HG02870 (cell line): ENCODE measurements around the gene CCSAP.
"Not testable (repeated sequence)": the region's sequence is repeated elsewhere in the genome, so short reads cannot be mapped to it uniquely, and the experiment has no call there.

Experiments
- ATAC-seq: cut with Tn5 transposase; IDR thresholded peaks from one replicate; pipeline ENCODE4 v1.9.1; 2021; ENCODE audit warnings: mild to moderate bottlenecking, moderate library complexity; ENCODE audit not compliant: unreplicated experiment

CCSAP gene, protein sequence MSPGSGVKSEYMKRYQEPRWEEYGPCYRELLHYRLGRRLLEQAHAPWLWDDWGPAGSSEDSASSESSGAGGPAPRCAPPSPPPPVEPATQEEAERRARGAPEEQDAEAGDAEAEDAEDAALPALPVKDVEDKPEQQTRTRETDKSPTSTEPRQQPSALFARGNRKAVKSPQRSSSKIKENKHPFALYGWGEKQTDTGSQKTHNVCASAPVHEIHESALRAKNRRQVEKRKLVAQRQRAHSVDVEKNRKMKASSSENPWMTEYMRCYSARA

DNA sequence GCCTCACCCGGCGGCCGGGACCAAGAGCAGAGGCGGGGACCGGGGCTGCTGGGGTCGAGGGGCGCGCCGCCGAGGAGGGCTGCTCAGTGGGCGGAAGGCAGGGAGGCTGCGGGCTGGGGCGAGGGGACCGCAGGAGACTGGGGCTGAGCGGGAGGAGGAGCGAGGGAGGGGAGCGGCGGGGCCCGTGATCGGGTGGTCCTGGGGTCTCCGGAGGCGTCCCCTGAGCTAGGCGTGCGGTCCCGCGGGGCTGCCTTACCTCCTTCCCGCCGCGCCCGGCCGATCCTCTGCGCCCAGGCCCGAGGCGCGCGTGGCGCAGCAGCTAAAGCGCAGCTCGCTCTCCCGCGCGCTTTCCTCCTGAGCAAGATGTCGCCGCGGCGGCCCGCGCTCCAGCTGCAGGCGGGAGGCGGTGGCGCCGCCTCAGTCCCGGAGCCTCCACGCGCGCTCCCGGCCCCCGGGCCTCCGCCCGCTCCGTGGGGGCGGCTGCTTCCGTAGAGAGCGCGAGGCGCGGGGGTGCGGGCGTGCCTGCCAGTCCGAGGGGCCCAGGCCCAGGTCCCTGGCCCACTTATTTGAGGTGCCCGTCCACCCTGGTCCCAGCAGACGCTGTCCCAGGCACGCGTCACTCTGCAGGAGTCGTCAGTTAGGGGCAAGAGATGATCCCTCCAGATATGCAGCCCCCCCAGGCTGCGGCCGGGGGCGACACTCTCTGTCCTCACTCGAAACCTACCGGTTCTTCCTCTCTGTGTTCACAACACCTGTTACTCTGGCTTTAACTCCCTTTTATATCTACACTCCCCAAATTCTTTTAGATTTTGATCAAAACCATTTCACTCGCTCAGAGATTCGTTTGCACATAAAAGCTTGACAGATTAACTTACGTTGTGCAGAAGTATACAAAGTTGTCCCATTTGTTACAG lies at the start of gene CCSAP:
Gene CCSAP (minus strand): TSS at position 392 of the 914 bp plus-strand sequence. CDS start 582 bp downstream, outside the sequence.
- peak; percentile 41 for ATAC-seq

DNA sequence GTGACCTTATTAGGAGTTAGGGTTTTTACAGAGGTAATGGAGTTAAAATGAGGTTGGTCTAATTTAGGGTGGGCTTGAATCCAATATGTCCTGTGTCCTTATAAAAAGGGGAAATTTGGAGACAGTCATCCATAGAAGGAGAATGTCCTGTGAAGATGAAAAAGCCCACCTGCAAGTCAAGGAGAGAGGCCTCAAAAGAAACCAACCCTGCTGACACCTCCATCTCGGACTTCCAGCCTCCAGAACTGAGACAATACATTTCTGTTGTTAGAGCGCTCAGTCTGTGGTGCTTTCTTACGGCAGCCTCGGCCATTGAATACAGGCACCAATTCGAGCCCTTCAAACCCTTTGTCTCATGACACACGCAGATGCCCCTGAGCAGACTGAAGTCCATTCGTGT lies 47.3 kb upstream of the CCSAP start:
- no peak for ATAC-seq

DNA sequence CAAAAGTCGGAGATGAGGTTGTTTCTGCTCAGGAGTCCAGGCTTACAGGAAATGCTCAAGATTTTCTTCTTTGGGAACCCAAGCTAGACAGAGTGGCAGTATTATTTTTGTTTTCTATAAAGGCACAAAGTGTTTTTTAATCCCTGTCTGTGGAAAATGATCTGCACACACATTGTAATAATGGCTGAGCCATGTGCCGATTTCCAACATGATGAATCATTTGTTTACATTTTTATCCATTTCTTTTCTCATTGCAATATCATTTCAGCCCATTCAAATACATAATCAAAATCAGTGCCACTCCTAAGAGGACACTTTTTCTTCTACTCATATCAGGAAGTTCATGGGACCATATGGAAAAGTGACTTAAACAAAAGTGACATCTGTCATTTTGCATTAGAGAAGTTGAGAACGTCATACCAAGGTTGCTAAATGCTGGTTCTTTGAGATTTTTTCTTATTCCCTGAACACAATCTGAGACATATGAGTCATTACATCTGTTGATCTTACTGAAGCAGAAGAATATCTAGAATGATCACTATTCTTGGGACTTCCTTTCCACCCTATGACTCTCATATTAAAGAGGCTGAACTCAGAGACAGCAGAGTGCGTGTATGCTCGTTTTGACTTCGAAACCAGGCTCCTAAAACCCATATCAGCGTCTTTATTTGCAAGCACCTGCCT lies 46.2 kb upstream of the CCSAP start:
- ATAC-seq: no peak

DNA sequence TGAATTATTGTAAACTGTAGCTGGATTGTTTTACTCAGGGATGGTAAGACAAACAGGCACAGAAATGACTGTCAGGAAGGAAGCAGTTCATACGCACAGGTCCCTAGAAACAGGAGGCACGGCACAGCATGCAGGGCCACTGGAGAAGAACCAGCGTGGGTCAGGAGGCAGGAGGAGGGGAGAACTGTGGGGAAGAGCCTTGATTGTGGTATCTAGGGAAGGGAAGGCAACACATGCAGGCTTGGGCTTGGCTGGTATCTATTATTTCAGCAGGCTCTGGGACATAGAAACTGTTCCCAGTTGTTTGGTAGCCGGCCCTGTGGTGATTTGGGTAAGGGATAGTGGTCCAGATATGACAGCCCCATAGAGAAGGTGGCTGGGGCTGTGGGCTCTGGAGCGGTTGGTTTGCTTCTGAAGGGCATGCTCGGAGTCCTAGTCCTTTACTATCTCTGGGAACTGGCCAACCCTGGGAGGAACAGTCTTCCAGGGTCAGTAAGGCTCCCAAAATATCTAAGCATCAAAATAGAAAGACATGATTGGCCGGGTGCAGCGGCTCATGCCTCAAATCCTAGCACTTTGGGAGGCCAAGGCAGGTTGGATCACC lies 43.1 kb upstream of the CCSAP start:
- no peak for ATAC-seq

DNA sequence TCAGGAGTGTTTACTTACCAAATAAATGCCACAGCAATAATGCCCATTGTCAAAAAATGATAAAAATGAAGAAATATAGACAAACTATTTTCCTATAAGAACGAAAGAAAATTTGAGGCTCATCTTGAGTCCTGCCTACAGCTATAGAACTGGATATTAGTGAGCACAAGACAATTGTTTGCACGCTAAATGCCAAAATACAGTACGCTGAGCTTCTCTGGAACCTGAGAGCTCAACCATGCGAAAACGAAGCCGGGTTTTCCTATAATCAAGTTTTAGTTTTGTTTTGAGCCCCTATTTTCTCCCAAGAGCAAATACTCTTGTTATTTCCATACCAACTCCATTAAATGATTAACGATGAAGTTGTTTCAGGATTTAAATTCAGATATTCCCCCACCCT lies 42.0 kb upstream of the CCSAP start:
- ATAC-seq: no peak

DNA sequence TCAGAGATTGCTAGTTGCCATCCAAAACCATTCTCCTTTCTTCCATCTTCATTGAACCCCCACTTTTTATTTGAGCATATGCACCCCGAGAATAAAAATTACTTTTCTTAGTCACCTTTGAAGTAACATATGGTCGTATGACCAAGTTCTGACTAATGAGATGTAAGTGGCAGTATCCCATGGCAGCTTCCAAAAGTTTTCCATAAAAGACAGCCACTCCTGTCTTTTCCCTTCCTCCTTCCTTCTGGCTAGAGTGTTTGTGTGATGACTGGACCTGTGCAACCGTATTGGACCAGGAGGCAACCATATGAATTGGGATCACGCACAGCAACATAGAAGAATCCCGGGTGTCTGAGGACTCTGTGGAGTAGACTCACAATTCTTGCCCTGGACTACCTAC lies 41.1 kb upstream of the CCSAP start:
- no peak for ATAC-seq

DNA sequence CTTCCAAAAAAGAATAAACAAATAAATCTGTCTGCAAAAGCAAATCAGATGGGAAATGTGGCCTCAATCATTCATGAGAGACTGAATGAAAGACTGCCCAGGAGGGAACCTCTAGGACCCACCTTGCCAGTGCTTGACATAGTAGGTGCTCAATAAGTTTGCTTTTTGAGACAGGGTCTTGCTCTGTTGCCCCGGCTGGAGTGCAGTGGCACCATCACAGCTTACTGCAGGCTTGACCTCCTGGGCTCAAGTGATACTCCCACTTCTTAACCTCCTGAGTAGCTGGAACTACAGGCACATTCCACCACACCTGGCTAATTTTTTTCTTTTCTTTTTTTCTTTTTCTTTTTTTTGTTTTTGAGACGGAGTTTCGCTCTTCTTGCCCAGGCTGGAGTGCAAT lies 40.3 kb upstream of the CCSAP start:
- no peak for ATAC-seq

DNA sequence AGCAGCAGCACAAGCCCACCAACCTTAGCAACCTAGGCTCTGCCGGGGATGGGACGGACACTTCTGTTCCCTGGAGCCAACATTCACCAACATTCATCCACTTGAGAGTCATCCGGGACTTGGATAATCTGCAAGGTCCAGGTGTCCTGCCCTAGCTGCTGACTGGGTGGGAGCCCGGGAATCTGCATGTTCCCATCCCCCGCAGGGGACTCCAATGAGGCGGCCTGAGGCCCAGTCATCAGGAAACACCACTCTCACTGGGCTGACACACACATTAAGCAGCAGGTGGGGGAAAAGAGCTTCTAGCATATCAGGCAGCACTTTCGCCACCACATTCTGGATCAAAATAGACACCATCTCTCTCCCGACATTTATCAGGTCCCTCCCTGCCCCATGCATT lies 38.4 kb upstream of the CCSAP start:
- ATAC-seq: no peak

DNA sequence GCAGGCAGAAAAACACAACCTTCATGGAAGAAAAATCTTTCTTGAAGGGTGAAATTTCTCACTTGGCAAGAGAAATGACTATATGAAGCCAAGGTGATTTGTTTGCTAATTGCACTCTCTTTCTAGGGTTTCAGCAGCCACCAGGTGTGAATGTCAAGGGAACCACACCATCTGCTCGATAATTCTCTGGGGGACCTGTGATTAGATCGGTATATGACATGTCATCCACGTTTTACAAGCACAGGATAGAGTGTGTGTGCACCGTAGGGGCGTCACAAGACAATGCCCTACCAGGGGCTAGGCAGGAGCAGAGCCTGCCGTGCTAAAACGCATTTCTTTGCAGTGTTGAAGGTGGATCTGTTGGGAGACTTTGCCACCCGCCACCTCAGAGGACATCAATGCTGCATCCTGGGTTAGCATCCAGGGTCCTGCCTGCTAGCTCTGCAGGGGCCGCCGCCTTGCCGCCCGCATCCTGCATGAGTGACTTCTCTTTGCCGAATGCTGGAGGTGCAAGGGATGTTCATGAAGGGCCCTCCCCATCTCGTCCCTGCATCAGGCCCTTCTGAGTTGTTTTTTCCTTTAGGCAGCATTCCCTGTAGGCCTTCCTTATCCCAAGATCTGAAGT lies 37.8 kb upstream of the CCSAP start:
- no peak for ATAC-seq

DNA sequence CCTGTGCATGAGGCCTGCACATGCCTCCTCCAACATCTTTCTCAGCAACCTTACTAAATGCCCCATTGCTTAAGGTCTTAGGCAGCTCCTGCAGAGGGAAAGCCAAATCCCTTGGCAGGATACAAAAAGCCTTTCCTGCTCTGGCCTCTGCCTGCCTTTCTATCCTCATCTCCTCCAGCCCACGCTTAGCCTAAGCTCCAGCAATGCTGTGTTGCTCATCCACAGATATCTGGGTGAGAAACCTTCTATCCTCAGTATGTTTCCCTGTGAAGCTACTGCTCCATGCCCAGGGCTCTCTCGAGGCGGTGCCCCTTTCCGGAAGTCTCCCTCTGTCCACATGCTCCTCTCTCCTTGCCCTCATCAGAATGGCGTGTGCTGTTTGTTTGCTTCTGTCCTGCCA lies 37.0 kb upstream of the CCSAP start:
- no peak for ATAC-seq

DNA sequence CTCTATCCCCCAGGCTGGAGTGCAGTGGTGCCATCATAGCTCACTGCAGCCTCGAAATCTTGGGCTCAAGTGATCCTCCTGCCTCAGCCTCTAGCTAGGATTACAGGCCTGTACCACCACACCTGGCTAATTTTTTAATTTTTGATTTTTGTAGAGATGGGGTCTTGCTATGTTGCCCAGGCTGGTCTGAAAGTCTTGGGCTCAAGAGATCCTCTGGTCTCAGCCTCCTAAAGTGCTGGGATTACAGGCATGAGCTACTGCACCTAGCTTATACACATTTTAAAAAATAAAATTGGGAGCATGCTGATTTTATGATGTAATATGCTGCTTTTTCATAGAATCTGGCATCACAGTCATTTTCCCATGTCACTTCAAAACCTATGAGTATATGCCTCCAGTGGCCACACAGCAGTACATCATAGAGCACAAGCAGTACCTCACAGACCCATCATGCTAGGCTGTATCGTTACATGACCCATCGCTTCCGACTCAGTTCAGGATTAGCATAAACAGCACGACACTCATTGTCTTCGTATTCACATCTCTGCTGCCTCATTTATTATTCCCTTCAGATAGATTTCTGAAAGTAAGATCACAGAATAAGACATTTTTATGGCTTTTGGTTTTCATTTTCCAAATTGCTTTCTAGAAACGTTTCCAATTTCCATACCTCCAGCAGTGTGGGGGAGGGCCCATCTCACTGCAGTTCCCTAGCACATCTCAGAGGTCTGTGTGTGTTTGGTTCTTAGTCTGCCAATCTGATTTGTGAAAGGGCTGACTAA lies 35.9 kb upstream of the CCSAP start:
- no peak for ATAC-seq

DNA sequence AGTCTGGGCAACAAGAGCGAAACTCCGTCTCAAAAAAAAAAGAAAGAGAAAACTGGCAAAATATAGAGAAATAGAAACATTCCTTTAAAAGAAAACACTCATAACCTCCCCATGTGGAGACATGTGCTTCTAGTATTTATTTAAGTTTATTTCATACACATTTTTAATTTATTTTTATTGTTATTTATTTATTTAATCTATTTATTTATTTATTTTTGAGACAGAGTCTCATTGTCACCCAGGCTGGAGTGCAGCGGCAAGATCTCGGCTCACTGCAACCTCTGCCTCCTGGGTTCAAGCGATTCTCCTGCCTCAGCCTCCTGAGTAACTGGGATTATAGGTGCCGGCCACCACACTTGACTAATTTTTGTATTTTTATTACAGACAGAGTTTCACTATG lies 35.2 kb upstream of the CCSAP start:
- ATAC-seq: not testable (repeated sequence)

DNA sequence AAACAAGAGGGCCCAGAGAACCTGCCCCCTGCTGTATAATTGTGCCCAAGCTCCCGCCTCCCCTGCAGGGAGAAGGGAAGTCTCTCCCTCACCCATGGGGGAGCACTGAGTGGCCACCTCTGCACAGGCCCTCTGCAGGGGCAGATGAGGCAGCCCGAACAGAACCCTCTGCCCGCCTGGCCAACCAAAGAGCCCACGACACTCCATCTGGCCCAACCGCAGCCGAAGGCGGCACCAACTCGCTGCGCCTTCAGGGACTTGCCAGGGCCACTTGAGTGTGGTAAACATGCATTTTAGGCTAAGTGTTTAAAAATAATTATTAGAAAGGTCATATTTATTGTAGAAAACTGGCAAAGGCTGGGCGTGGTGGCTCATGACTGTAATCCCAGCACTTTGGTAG lies 34.6 kb upstream of the CCSAP start:
- ATAC-seq: no peak

DNA sequence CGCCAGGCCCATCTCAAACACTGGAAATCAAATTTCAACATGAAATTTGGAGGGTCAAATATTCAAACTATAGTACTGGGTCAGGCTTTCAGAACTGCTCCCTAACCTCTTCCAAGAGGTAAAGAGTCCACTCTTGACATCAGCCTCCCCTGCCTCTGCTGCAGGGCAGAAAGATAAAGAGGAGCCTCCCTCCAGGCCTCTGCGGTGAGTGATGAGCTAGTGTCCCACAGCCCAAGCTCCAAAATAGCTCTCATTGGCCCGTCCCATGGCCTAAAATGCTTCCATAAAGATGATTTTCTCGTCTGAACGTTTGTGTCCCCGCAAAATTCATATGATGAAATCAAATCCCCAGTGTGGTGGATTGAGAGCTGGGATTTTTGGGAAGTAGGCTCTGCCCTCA lies 33.7 kb upstream of the CCSAP start:
- ATAC-seq: no peak

DNA sequence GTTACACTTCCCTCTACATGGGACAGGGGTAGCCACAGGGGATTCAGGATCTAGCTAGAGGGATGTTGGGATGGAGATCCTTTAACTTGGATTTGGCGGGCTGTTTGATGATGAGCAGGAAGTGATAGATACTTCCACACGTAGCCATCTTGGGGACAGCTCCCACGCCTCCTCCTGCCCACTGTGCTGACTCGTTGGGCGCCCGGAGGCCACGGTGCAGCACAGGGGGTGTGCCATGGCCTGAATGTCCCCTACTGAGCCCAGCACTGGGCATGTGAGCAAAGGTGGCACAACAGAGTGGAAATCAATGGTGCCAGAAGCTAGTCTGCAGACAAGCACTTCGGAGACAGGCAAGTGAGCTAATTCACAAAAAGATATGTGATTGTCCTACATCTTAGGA lies 31.6 kb upstream of the CCSAP start:
- no peak for ATAC-seq

DNA sequence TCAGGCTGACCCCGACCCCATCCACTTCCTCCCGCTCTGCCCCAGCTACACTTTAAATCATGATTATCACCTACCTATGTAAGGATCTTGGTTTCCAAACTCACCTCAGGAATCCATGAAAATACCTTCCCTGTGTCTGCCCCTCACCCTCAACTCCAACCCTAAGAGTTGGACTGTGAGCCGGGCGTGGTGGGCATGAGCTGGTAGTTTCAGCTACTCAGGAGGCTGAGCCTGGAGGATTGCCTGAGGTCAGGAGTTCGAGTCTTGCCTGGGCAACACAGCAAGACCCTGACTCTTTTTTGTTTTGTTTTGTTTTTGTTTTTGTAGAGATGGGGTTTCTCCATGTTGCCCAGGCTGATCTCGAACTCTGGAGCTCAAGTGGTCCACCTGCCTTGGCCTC lies 30.5 kb upstream of the CCSAP start:
- no peak for ATAC-seq

DNA sequence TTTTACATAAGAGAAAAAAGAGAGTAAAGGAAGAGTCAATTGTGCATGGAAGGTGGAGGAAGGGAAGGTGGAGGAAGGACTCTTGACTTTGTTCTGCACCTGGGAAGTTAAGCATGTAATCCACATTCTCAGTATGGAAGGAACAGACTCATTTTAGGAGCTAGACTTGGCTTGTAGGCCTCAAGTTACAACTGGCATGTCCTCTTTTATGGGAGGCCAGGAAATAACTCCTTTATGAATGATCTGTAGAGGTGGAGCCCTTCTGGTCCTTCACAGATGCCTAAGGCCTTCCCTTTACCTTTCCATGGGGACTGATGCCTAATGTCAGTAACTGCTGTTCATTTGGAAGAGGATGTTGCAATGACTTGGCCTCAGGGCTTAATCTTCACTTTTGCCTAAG lies 29.4 kb upstream of the CCSAP start:
- no peak for ATAC-seq

DNA sequence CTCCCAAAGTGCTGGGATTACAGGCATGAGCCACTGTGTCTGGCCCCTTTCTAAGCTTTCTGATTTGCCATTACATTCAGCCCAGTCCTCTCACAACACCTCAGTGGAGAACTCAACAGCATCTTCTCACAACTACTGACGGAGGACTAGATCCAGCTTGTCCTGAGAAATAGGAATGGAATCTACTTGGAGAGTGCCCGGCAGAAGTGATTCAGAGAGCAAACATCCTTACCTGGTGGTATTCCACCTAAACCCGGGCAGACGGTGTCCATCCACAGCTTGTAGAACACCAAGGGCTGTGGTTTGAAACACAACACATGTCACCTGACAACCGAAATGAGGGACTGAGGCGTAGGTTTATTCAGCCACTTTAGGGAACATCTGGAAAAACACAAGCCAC lies 28.8 kb upstream of the CCSAP start:
- ATAC-seq: no peak

DNA sequence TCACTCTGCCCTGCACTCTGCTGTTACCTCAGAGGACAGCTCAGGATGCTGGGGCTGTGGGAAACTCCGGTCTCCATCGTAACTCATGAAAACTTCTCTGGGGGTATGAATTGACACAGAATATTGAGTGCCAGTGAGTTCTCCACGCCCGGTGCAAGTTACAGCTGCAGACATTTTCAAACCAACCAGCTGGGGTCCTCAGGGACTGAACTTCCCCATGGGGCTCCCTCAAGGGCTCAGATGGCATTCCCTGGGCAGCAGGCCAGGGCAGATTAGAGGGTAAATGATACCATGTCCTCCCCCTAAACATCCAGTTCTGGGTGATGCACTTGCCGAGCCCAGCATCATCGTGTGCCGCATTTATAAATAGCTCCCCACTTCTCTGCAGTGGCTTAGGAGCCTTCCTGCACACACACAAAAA lies 27.8 kb upstream of the CCSAP start:
- ATAC-seq: no peak

DNA sequence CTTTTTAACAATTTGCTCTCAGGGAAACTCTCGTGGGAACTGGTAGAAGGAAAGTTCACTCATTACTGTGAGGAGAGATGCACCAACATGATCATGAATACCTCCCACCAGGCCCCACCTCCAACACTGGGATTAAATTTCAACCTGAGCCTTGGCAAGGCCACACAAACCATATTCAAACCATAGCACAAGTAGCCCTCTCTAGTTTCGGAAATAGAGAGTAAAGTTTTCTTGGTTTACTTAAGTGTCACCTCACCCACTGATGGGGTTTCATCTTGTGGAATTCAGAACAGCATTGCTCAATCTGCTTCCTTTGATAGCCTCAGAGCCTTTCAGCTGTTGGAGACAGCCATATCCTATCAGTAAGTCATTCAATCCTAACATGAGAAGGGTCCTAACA lies 25.5 kb upstream of the CCSAP start:
- peak; percentile 71 for ATAC-seq
